Skin epidermis (tissue), 12 donors: ENCODE data around the gene ISLR.

Source experiments
- H3K27ac ChIP-seq, 21 experiments: fragments of 200-600 bp; sonication (generic) in 11 of 21; one replicate each; pipeline ENCODE4 v1.5.0; 2020; ENCODE audit warnings: mild to moderate bottlenecking in 3 of 21, inconsistent platforms in 2 of 21, moderate library complexity in 2 of 21
- H3K4me3 ChIP-seq, 7 experiments: fragments of 200-600 bp; sonication (generic) in 2 of 7; one replicate each; pipeline ENCODE4 v1.5.0; 2020; ENCODE audit warnings: inconsistent platforms in 2 of 7, mild to moderate bottlenecking in 2 of 7, moderate library complexity in 1 of 7

ISLR gene

DNA sequence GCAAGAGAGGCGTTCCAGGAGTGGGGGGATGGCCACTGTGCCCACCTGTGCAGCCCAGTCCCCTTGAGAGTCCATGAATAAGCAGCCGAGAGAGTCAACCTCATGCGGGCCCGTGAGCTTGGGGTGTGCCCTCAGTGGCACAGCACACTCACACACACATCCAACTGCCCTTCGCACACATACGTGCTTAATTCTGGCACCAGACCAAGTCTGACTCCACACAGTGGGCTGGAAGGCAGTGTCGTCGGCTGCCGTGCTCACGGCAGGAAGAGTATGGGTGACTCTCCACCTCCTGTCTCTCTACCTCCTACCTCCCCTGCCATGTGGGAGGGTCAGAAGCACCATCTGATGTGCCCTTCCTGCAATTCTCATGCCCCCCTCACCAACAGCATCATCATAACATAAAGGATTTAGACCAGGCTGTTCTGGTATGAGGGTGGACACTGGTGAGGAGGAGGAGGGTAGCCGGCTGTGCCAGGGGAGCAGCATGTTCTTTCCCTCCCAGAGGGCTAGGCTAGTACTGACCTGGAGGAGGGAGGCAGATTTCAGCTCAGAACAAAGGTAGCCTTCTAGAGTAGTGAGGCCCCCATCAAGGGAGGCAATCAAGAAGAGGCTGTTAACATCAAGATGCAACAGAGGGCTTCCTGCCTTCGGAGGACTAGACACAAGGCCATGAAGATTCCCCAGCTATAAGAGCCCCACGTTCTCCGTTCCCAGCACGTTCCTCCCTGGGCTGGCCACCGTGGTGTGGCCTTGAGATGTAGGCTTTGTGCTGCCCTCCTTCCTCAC is 34.3 kb downstream of the ISLR start:
- Histone ChIP-seq H3K27ac (no peak overlapping the region), H3K4me3 (no peak overlapping the region)

DNA sequence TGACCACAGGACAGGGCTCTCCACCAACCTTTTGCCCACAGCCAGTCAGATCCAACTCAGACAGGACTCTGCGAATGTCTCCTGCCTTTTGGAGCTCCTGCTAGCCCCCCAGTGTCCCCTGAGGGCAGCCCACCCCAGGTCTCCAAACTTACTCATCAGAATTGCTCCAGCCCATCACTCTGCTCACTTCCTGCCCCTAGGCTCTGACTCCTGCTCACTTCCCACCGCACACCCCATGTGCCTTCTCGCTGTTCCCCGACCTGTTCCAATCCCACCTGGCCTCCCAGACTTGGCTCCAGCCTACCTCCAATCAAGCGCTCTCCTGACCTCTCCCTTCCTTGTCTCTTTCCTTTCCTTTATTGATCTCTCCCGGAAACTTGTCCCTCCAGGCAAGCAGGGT is 35.0 kb downstream of the ISLR start:
- no peak overlapping the region for H3K27ac ChIP-seq
- no peak overlapping the region for H3K4me3 ChIP-seq

DNA sequence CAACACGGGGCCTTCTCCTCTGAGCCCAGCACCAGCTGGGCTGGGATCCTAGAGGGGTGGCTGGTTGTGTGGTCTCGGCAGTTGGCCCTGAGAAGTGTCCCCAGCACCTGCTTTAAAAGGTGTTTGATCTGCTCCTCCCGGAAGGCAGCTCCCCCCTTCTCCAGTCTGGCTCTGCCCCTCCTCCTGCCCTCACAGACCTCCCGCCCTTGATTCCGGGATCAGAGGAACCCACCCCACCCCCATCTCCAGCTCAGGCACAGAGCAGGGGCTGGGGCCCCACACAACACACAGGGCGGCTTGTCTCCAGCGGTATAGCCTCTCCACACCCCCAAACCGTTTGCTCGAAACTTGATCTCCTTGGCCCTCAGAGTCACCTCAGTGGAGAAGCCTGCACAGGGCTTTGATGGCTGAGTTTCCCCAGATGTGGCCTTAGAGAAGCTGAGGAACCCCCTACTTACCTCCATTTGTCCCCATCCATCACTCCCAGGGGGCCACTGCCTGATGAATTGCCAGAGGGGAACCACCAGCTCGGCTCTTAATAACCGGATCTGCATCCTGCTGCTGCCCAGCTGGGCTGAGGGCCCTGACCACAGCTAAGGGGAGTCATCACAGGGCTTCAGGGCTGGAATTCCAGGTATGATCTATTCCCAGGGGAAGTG is 35.5 kb downstream of the ISLR start:
- Histone ChIP-seq H3K27ac (no peak overlapping the region), H3K4me3 (no peak overlapping the region)

DNA sequence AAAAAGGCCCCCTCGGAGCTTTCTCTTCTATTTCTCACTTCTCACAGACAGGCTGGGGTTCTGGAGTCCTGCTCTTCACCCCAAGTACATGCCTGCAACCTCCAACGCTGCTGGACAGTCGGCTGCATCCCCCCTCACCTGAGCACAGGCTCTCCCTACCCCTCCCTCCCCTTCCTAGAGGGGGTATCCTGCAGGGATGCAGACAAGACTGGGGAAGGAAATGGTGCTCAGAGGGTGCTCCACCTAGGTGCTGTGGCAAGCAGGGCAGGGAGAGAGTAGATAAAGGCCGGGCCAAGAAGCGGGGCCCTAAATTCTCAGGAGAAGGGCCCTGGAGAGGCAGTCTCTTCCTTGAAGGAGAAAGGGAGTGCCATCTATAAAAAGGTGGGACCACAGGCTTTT is 36.0 kb downstream of the ISLR start:
- H3K27ac ChIP-seq, result no peak overlapping the region

DNA sequence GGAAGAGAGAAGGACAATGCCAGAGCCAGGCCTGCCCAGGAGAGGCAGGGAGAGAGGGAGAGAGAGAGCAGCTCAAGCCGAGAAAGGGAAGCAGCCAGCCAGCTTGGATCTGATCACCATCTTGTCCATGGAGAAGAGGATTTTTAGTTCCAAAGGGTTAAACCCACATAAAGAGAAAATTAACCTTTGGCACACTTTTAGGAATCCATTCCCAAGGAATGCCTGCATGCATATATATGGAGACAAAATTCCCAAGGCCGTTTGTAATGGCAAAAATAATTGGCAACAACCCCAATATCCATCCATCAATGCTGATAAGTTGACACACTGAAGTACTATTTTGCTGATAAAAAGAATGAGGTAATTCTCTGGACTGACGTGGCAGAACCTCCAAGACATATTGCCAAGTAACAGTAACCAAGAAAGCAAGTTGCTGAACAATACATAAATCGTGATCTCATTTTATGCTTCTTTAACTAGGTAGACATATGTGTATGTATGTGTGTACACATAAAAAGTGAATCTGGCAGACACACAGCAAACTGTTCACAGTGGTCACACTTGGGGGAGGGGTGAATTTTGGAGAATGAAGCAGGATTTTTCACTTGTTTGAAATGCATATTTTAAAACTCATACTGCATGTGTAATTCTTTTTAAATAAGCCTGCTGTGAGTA is 36.6 kb downstream of the ISLR start:
- Histone ChIP-seq H3K4me3 (no peak overlapping the region), H3K27ac (no peak overlapping the region)

More for the DNA sequence above, 36.0 kb downstream of the ISLR start:
- H3K4me3 ChIP-seq, result no peak overlapping the region

DNA sequence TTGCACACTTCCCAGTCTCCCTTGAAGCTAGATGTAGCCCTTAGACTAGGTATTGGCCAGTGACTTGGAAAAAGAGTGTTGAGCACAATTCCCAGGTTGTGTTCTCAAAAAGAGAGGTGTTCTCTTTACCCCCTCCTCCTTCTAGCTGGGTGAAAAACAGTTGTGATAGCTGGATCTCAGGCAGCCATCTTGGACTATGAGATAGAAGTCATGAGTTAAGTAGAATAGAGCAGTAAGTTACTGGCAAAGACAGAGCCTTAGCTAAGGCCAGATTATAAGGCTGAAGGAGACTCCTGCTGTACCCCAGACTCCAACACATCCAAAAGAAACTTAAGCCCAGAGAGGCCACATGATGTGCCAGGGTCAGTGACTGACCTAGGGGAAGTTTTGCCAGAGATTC is 37.2 kb downstream of the ISLR start:
- Histone ChIP-seq H3K27ac (no peak overlapping the region), H3K4me3 (no peak overlapping the region)

DNA sequence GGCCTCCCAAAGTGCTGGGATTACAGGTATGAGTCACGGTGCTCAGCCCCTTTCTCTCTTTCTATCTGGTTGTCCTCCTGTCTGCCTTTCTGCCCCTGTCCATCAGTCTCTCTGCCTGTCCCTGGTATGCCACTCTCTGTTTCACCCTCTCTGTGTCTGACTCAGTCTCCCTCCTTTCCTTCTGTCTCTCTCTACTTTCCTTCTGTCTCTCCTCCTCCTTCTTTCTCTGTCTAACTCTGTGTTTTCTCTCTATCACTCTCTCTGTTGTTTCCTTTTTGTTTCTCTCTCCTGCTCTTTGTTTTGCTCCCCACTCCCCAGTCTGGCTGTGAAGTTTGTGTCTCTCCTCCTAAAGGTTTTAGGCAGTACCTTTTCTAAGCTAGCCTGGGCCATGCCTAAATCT is 38.1 kb downstream of the ISLR start:
- Histone ChIP-seq H3K27ac (no peak overlapping the region), H3K4me3 (no peak overlapping the region)

DNA sequence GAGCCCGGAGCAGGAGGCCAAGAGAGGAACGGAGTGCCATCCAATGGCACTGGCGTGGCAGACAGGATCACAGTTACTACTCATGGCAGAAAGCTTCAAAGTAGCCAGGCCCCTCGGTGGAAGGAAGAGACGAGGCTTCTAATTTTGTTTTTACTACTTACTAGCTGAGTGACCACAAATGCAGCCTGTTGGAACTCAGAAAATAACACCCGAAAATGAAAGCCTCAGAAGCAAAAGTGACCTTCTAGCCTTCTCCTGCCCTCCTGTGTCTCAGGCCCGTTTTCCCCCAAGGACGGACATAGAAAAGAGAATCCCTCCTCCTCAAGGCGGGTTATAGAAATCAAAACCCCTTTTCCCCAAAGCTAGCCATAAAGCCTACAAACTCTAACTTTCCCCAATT is 39.0 kb downstream of the ISLR start:
- no peak overlapping the region for H3K4me3 ChIP-seq
- H3K27ac ChIP-seq, result no peak overlapping the region

DNA sequence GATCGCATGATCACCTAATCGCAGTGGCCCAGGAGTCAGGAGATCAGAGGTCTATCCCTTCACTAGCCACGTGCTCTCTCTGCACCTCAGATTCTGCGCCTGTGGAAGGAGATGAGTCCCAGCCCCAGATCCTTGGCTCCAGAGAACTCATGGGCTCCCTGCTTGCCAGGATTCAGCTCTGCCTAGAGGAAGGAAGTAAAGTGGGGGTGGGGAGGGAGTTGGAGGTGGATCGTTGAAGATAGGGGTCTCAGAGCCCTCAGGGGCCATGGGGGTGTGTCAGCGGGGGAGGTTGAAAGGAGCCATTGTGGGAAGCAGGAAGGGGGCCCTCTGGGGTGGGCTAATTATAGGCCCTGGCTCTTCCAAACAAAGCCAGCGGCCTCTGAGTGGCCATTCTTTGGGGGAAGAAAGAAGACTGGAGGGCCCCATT is 40.4 kb downstream of the ISLR start:
- H3K27ac ChIP-seq, result no peak overlapping the region

DNA sequence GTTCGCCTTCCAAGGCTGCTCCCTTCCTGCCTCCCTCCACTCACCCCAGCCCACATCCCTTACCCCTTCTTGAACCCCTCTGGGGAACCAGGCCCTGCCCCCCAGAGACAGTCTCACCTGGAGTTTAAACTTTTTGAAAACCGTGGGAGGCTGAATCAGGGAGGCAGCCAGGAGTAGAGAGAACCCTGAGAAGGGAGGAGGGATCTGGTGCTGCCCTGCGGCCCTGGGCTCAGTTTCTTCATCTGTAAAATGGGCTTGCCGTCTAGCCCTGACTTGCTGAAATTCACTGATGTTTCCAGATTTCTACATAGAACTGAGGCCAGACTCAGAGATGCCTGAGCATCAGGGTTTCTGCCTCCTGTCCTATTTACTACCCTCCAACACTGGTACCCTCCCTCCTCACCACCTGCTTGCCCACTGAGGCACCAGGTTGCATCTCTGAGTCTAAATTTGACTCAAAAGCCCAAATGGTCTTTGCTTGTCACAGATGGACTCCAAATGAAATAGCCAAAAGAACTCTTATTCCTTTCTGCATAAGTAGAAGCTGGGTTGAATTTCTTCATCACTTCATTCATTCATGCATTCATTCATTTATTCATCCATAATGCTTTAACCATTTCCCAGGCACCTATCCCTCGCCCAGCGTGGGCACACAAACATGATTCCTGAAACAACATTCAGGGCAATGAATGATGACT is 41.0 kb downstream of the ISLR start:
- H3K4me3 ChIP-seq, result no peak overlapping the region

More for the DNA sequence above, 40.4 kb downstream of the ISLR start:
- no peak overlapping the region for H3K4me3 ChIP-seq

DNA sequence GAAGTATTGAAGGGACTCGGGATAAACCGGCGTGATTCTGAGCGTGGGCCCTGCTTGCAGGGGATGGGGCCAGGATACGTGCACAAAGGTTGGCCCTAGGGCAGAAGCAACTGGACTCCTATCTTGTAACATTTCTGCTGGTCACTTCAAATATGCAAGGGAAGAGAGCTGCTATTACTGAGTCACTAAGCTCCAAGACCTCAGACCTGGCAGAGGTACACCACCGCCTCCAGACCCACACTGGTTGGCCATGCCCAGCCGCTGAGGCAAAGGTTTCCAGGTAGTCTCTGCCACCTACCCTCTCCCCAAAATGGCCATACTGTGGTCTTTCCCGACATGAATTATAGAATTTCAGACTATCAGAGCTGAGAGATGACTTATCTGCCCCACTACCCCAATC is 42.4 kb downstream of the ISLR start:
- H3K4me3 ChIP-seq, result no peak overlapping the region

More for the DNA sequence above, 41.0 kb downstream of the ISLR start:
- H3K27ac ChIP-seq, result no peak overlapping the region

DNA sequence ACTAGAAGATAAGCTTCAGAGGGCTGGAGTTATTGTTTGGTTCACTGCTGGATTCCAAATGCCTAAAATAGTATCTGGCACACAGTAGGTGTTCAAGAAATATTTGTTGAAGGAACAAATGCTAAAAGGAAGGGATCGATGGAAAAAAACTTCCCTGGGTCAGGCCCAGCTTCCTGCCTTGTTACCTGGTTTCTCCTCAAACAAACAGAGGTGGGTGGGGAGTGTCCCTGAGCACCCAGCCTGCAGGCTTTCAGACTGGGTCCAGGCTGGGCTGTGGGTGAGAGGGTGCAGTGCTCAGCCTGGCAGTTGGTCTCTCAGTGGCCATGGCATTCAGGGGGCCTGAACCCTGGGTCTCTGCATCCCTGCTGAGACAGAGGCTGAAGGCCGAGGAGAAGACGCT is 43.4 kb downstream of the ISLR start:
- no peak overlapping the region for H3K27ac ChIP-seq
- H3K4me3 ChIP-seq, result no peak overlapping the region

More for the DNA sequence above, 42.4 kb downstream of the ISLR start:
- no peak overlapping the region for H3K27ac ChIP-seq

DNA sequence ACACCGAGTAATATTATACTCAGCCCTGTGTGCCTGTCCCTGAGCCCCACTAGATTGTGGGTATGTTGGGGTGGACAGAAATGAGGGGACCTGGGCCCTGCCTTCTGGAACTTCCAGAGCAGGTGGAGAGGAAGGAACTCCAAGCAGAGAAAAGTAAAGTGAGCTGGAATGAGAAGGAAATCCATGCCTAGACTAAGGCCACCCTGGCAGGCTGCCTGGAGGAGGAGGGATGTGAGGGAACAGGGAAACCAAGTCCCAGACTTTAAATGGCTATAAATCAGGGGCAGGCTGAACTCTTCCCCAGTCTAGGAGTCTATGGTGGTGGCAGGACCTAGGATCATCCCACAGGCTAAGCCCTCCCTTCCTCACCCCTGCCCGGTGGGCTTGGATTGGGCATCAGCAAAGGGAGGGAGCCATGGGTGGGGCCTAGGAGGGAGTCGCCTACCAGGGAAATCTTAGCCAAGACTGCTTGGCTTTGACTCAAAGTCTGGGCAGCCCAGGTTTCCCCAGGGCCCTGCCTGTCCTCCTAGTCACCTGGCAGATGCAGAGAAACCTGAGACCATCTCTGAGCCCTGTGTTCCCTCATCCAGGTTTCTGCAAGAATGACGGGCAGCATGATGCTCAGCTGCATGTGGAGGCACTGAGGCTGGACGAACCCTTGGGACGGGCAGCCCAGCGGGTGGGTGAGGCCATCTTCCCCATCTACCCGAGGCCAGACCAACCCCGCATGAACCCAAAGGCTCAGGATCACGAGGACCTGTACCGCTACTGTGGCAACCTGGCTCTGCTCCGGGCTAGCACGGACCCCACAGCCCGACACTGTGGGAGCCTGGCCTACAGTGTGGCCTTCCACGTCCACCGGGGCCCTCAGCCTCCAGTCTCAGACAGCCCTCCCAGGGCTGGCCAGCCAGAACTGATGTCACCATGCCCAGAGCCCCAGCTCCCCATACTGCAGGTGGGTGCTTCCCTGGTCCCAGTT is 44.7 kb downstream of the ISLR start:
- Histone ChIP-seq H3K27ac (no peak overlapping the region), H3K4me3 (no peak overlapping the region)

DNA sequence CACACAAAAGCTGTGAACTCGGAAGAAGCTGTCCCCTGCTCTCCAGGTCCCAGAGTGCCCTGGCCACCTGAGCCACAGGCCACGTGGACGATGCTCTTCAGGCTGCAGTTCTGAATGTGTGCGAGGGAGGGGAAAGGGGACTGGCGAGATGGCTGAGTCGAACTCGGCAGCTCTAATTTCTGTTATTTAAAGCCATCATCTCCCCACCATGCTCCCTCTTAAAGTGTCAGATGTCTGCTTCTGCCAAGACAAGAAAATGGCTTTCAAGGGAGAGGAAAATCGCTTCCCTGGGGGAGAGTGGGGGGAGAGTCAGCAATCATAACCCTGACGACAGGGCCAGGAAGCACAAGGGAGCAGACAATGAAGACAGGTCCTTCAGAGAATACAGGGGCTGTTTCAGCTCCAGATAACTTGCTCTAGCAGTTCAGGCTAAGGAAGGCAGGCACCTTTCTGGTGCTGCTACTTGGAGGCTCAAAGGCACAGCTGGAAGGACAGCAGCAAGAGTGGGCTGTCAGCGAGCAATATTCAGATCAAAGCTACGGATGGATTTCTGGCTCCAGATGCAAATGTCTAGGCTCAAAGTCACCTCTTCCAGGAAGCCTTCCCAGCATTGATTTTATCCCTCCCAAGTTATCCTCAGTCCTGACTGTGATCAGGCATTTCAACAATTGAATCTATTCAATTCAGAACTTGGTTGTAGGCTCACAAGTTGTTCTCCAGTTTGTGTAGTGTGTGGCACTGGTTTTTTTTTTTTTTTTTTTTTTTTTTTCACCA is 47.2 kb downstream of the ISLR start:
- Histone ChIP-seq H3K4me3 (no peak overlapping the region), H3K27ac (no peak overlapping the region)

DNA sequence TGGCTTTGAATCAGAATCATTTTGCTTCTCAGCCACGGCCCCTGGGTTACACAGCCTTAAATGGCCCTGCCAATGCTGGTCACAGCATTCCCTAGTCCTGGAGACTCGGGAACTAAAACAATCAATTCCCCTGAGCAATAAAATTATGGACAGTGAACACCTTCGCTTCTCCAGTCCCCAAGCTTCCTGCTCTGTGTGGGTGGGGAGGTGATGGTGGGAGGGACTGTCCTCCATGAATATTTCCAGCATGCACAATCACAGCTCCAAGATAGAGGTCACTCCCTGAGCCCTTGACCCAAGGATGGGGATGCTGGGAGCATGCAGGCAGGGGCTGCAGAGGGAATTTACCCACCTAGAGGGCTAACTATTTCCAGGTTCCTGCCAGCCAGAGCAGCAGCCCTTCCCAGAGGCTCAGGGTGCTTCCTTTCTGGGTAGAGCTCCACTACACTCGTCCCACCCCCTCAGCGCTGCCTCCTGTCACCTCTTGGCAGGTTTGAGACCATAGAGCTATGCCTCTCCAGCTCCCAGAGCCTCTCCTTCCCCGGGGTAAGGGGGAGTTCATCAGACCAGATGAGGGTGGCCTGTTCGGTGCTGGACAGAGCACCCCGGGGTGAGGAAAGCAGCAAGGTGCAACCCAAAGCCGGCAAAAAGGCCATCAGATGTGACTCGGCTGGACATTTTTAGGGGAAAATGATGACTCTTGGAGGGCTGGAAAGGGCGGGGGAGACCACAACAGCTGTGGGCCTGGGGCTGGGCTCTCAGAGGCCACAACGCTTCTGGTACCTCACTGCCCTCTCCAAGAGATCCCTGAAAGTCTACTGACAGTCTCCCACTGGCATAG is 48.1 kb downstream of the ISLR start:
- H3K4me3 ChIP-seq, result no peak overlapping the region
- H3K27ac ChIP-seq, result no peak overlapping the region

DNA sequence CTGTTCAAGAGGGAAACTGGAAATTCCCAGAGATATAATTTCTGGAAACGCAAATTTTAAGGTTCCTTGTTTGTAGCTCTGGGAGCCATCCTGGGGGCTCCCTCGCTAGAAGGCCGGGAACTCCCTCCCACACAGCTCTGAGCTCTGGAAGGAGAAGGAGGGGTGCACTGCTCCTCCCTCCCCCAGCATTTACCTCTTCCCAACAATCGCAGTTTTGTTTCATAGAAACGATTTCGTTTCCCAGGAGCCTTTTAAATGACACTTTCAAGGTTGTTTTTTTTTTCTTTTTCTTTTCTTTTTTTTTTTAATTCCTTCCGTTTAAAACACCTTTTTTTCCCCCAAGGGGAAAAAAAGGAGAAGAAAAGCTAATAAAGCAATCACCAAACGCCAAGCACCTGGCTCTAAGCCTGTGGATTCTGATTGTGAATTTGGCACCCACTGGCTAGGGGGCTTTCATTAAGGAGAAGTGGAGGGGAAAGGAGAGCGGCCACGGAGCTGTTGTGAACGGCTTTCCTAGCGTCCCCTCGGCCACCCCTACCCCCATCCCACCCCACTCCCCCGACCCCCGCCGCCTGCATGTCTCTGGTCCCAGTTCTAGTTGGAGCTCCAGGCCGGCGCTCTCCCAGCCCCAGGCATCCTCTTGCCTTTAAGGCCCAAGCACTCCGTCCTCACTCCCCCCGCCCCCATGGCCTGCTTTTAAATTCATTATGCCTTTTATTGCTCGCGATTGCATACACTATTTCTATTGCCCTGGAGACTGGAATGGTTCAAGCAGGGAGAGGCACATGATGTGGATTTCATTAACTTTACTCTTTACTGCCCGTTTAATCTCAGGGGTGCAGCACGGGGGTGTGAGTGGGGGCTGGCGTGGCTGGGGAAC is 49.0 kb downstream of the ISLR start:
- Histone ChIP-seq H3K27ac (no peak overlapping the region), H3K4me3 (no peak overlapping the region)

DNA sequence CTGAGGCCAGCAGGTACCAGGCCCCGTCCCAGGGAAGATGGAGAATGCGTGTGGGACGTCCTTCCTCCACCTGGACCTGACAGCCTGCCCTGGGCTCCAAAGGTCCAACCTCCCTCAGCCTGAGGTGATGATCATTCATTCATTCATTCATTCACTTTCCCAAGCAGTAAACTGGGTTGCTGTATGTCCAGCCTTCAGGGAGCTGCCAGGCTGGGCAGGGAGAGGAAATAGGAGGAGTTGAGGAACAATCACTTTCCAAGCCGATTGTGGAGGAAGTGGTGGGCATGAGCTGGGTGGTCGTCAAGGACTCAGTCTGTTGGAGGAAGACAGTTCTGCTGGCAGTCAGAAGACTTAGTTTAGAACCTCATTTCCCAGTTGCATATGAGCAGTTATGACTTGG is 52.4 kb downstream of the ISLR start:
- Histone ChIP-seq H3K4me3 (no peak overlapping the region), H3K27ac (no peak overlapping the region)
